SH-SY5Y (cell line): ENCODE data around the gene LMO2.

Experiments
- GATA2 ChIP-seq: IDR thresholded peaks from 2 replicates; pipeline ENCODE4 v1.6.1; 2011; ENCODE audit warnings: mild to moderate bottlenecking, low read depth, low read length
- GATA3 ChIP-seq: IDR thresholded peaks from 2 replicates; pipeline ENCODE4 v1.6.1; 2011; ENCODE audit warnings: low read depth, mild to moderate bottlenecking, low read length, moderate library complexity

DNA sequence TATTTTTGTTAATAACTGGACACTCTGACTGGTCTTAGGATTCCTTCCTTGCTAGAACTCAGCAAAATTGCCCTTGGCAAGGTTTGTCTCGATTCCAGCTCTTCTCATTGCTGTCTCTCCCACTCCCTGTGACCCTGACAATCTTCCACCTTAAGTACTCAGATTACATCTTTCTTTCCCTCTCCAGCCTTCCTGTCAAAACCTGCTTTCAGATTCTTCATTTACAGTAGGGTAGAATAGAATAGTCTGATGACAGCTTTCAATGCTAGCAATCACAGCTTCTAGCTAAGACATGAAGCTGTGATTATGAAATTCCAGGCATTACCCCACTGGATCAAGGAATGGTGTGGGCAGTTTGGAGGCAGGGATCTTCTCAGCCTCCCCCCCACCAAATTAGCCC lies 39.2 kb upstream of the LMO2 start:
- no peak for TF ChIP-seq GATA2
- TF ChIP-seq GATA3 = no peak
